ENCODE results near the gene ZNF536.

DNA sequence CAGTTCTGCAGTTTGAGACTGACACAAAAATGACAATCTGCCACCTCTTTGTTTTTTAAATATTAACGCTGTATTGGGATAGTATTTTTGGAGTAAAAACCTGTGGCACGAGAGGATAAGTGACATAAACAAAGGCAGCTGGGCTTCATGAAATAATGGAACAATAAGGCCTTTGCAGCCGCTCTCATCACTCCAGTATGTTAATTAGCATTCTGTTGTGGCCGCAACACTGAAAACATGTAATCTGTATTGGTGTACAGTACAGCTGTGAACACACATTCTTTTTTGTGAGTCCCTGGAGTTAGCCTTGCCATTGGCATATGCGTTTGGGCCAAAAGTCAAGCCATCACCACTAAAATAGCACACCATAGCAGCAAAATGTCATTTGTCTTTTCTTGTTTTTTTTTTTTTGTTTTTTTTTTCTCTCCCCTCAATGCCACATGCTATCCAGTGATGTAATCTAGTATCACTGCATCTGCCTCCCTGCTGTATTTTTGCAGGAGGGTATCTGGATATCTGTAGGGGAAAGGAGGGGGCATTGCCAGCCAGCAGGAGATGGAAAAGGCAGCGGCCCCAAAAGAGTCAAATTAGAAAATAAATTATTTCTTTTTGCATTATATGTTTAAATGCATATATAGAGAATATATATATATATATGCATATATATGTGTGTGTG is 885 bp upstream of the ZNF536 start:
- no peak for TF ChIP-seq POLR2A (IDR thresholded peaks at IDR 0.05)
- TF ChIP-seq, protein P1, sequence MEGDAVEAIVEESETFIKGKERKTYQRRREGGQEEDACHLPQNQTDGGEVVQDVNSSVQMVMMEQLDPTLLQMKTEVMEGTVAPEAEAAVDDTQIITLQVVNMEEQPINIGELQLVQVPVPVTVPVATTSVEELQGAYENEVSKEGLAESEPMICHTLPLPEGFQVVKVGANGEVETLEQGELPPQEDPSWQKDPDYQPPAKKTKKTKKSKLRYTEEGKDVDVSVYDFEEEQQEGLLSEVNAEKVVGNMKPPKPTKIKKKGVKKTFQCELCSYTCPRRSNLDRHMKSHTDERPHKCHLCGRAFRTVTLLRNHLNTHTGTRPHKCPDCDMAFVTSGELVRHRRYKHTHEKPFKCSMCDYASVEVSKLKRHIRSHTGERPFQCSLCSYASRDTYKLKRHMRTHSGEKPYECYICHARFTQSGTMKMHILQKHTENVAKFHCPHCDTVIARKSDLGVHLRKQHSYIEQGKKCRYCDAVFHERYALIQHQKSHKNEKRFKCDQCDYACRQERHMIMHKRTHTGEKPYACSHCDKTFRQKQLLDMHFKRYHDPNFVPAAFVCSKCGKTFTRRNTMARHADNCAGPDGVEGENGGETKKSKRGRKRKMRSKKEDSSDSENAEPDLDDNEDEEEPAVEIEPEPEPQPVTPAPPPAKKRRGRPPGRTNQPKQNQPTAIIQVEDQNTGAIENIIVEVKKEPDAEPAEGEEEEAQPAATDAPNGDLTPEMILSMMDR (IDR thresholded peaks at IDR 0.05), result no peak
